VCaP (cell line): ENCODE results near the gene PHYHD1.

Experiments used
- H3K27ac ChIP-seq: fragments of 450-650 bp; 2 replicates; pipeline ENCODE4 v1.5.1; 2017
- TF ChIP-seq, protein P1 (sequence below): fragments of 450-650 bp; conservative IDR thresholded peaks from 2 replicates; pipeline ENCODE4 v1.5.1; 2017; ENCODE audit warnings: mild to moderate bottlenecking, moderate library complexity

PHYHD1 gene

DNA sequence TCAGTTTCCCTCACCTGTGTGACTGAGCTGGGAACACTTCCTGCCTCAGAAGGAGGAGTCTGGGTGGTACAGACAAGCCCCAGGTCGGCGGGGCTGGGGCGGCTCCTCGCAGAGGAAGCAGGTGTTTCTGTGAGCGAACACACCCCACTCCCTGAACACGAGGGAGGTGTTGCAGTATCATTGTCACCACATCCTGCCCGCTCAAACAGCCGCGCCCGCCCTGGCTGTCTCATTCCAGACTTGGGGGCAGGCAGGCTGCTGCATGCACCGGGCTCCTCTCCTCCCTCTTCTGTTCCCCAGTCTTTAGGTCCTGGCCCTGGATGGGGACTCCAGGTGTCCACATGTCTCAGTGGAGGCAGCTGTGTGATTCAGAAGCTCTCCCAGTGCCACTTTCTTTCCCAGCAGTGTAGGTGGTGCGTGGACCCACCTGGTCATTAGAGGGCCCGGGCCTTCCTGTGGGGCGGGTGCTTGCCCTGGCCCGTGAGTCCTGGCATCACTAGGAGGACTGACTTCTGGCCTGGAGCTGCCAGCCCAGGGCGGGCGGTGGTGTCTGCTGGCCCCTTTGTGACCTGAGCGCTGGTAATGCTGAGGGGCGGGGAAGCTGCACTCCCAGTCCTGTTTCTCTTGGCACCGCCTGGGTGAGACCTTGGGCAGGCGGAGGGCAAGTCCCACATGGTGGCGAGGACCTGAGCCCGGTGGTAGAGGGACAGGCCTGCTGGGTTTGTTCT, 18.3 kb upstream of the PHYHD1 start:
- no peak overlapping the region for H3K27ac ChIP-seq
- TF ChIP-seq, protein P1, sequence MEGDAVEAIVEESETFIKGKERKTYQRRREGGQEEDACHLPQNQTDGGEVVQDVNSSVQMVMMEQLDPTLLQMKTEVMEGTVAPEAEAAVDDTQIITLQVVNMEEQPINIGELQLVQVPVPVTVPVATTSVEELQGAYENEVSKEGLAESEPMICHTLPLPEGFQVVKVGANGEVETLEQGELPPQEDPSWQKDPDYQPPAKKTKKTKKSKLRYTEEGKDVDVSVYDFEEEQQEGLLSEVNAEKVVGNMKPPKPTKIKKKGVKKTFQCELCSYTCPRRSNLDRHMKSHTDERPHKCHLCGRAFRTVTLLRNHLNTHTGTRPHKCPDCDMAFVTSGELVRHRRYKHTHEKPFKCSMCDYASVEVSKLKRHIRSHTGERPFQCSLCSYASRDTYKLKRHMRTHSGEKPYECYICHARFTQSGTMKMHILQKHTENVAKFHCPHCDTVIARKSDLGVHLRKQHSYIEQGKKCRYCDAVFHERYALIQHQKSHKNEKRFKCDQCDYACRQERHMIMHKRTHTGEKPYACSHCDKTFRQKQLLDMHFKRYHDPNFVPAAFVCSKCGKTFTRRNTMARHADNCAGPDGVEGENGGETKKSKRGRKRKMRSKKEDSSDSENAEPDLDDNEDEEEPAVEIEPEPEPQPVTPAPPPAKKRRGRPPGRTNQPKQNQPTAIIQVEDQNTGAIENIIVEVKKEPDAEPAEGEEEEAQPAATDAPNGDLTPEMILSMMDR: no peak

DNA sequence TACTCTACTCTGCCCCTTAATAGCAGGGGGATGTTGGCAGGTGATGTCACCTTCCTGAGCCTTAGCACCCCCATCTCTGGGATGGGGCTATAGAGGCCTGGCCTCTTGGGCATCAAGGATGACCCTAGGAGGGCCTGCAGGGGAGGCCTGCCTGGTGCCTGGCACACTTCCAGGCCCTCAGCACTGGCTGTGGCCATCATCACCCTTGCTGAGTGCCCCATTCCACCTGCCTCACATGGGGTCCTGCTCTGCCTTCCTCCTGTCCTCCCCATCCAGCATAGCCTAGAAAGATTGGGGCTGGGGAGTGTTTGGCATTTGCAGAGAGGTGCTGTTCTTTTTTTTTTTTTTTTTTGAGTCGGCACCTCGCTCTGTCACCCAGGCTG, 17.7 kb upstream of the PHYHD1 start:
- TF ChIP-seq, protein P1: no peak
- no peak overlapping the region for H3K27ac ChIP-seq

DNA sequence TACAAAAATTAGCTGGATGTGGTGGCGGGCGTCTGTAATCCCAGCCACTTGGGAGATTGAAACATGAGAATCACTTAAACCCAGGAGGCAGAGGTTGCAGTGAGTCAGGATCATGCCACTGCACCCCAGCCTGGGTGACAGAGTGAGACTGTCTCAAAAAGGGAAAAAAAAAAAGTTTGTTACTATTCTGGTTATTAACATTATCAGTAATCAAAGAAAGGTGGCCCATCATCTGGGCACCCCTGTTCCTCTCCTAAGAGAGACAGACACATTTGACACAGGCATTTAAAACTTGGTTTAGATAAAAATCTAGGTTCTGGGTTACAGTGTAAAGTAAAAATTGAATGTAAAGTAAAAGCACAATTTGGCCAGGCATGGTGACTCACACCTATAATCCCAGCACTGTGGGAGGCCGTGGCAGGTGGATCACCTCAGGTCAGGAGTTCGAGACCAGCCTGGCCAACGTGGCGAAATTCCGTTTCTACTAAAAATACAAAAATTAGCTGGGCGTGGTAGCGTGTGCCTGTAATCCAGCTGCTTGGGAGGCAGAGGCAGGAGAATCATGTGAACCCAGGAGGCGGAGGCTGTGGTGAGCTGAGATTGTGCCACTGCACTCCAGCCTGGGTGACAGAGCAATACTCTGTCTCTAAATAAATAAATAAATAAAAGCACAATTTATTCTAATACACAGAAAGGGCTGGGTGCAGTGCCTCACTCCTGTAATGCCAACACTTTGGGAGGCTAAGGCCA, 16.7 kb upstream of the PHYHD1 start:
- no peak overlapping the region for H3K27ac ChIP-seq
- TF ChIP-seq, protein P1: no peak

DNA sequence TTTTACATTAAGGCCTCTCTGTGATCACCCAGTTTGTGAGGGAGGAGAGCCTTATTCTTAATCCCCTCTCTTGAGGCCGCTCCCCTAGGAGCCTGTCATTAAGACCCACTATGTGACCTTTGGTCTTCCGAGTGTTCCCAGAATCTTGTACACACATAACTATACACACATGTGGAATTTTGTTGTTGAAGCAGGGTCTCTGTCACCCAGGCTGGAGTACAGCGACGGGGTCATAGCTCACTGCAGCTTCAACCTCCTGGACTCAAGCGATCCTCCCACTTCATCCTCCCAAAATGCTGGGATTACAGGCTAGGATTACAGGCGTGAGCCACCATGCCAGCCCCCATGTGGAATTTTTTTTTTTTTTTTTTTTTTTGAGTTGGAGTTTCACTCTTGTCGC, 14.8 kb upstream of the PHYHD1 start:
- H3K27ac ChIP-seq: no peak overlapping the region
- TF ChIP-seq, protein P1: no peak

DNA sequence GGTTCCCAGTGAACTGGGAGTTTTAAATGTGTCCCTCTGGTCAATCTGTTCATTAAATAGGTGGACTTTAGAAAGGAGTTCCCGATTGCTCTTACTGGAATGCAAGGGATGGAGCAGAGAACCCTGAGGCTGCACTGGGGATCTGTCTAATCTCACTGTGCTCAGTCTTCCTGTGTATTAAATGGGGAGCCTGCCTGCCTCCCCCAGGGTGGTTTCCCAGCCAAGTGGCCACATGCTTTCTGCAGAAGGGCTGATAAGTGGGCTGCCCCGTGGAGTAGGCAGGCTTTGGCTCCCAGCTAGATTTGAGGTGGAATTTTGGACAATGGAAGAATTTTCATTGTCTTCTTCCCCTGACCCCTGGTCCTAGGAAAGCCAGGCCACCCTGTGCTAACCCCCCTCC, 14.0 kb upstream of the PHYHD1 start:
- TF ChIP-seq, protein P1: no peak
- H3K27ac ChIP-seq: no peak overlapping the region

DNA sequence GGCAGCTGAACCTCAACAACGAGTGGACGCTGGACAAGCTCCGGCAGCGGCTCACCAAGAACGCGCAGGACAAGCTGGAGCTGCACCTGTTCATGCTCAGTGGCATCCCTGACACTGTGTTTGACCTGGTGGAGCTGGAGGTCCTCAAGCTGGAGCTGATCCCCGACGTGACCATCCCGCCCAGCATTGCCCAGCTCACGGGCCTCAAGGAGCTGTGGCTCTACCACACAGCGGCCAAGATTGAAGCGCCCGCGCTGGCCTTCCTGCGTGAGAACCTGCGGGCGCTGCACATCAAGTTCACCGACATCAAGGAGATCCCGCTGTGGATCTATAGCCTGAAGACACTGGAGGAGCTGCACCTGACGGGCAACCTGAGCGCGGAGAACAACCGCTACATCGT, 12.4 kb upstream of the PHYHD1 start:
- TF ChIP-seq, protein P1: no peak
- H3K27ac ChIP-seq: no peak overlapping the region

DNA sequence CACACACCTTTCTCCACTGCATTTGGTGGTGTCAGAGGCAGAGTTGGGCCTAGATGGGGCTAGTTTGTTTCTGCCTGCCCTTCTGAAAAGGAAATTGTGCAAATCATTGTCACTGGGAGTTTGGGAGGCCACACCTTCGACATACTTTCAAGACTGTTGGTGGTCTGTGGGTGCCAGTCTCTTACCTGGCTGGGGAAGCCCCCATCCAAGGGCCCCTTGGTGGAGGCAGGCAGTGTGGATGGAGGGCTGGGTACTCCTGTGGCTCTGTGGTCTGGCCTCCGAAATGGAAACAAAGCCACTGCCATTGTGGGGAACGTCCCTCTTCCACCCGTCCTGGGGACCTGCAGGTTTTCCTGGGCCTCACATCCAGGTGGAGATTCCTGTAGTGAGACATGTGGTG, 10.9 kb upstream of the PHYHD1 start:
- H3K27ac ChIP-seq: no peak overlapping the region; the same call in 1 of the 2 replicates
- TF ChIP-seq, protein P1: no peak
